Left forelimb (tissue), 1 donor: ENCODE data around the gene TTLL7.

ENCODE experiments used
- DNase-seq: peaks from one replicate; pipeline ENCODE4 v3.0.0-alpha.2; 2018; ENCODE audit warnings: low spot score

The TTLL7 gene, protein sequence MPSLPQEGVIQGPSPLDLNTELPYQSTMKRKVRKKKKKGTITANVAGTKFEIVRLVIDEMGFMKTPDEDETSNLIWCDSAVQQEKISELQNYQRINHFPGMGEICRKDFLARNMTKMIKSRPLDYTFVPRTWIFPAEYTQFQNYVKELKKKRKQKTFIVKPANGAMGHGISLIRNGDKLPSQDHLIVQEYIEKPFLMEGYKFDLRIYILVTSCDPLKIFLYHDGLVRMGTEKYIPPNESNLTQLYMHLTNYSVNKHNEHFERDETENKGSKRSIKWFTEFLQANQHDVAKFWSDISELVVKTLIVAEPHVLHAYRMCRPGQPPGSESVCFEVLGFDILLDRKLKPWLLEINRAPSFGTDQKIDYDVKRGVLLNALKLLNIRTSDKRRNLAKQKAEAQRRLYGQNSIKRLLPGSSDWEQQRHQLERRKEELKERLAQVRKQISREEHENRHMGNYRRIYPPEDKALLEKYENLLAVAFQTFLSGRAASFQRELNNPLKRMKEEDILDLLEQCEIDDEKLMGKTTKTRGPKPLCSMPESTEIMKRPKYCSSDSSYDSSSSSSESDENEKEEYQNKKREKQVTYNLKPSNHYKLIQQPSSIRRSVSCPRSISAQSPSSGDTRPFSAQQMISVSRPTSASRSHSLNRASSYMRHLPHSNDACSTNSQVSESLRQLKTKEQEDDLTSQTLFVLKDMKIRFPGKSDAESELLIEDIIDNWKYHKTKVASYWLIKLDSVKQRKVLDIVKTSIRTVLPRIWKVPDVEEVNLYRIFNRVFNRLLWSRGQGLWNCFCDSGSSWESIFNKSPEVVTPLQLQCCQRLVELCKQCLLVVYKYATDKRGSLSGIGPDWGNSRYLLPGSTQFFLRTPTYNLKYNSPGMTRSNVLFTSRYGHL

DNA sequence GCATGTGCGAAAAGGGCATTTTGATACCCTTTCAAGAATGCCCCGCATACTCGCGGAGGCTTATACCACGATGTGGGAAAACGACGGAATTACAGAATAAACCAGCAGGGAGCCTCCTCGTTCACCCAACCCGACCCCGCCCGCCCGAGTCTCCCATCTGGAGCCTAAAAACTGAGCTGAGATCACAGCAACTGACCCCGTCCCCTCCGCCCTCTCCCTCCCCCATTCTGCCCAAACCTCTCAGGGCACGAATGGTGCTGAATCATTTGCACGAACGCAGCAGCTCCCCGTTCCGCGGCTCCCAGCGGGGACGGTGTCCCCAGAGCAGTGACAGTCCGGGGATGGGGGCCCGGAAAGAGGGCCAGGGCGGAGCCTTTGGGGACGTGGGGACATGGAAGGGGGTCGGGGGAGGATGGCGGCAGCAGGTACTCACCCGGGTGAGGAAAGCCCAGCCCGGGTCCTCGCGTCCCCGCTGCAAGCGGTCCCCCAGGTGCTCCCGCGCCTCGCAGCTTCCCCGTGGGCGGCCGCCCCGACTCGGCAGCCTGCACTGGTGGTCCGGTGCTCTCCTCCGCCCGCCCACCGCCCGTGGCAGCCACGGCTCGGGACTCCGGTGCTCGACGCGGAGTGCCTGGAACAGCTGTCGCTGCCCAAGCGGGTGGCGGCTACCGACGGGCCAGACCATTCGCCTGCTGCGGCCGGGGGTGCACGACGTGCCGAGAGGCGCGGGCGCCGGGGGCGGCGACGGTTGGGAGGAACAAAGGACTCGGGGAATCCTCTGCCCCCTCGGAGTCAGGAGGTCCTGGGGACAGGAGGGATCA, at the start of gene TTLL7:
Gene TTLL7 (minus strand): TSS at position 635 of the 818 bp plus-strand sequence. CDS start 46,921 bp downstream, outside the sequence.
- peak; percentile 87 for DNase-seq

DNA sequence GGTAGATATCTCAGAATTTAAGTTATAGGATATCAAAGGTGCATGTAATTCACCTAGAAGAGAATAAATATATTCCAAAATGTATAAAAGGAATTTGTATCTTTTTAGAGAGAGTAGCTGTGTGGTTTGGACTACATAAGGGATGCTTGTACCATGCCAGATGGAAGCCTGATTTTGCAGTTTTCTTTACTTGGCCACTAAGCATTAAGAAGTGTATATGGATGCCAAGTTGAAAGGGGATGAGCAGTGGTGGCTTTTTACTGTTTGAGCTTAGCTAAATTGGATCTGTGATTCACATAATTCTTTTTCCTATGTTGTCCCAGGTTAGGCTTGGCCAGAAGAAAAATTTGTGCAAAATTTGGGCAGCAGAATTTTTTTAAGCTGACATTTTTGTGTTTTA, 43.5 kb upstream of the TTLL7 start:
- DNase-seq, result no peak

DNA sequence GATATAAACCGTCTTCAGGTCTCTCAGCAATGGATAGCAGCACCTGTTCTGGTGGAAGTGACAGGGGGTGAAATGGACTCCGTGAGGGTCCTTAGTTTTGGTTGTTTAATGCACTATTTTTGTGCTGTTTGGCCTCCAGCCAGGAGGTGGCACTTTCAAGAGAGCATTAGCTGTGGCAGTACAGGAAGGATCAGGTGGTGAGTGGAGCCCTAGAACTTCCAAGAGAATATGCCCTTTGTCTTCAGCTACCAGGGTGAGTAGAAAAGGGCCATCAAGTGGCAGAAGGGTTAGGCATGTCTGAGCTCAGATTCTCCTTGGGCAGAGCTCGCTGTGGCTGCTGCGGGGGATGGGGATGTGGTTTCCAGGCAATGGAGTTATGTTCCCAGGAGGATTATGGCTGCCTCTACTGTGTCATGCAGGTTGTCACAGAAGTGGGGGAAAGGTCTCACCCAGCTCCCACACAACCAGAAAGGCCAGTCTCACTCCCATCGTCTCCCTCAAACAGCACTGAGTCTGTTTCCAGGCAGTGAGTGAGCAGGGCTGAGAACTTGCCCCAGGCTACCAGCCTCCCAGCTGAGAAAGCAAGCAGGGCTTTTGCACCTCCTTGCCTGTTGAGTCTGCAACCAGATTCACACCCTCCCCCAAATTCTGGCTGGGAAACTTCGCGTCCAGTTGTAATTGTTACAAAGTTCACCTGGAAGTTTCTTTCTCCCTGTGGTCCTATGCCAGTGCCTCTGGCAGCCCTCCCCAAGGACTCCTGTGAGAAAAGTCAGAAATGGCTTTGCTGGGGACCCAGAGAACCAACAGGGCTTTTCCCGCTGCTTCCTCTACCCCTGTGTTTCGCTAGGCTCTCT, 39.1 kb upstream of the TTLL7 start:
- no peak for DNase-seq

DNA sequence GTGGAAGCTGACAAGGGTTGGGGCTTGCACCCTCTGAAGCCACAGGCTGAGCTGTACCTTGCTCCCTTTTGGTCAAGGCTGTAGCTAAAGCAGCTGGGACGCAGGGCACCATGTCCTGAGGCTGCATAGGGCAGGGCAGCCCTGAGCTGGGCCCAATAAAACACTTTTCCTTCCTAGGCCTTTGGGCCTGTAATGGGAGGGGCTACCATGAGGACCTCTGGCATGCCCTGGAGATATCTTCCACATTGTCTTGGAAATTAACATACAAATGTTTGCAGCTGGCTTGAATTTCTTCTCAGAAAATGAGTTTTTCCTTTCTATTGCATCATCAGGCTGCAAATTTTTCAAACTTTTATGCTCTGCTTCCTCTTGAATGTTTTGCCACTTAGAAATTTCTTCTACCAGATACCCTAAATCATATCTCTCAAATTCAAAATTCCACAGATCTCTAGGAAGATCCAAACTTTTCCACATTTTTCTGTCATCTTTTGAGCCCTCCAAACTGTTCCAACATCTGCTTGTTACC, 32.9 kb upstream of the TTLL7 start:
- no peak for DNase-seq

DNA sequence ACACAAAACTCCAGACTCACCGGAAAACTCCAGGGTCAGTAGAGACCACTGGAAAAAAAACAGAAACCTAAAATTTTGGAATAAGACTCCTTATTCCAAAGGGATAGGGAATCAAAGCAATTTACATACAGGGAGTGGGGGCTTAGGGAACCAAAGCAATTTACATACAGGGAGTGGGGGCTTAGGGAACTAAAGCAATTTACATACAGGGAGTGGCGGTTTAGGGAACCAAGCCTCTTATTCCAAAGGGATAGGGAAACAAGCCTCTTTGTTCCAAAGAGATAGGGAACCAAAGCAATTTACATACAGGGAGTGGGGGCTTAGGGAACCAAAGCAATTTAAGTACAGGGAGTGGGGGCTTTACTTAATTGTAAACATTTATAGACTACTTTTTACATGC, 28.4 kb upstream of the TTLL7 start:
- DNase-seq, result no peak

DNA sequence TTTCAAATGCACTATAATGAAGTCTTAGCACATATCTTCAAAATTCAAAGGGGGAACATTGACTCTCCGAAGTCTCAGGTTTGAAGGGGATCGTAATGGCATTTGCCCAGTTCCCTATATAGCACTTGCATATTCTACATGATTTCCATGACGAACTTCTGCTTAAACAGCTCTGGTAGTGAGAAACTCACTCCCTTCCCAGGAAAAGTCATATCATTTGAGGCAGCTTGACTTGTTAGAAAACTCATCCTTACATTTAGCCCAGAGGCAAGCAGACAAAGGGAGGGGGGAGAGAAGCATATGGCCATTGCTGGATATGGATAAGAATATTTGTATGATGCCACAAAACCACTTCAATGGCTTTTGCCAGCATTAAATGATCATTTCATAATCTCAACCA, 27.0 kb upstream of the TTLL7 start:
- no peak for DNase-seq

DNA sequence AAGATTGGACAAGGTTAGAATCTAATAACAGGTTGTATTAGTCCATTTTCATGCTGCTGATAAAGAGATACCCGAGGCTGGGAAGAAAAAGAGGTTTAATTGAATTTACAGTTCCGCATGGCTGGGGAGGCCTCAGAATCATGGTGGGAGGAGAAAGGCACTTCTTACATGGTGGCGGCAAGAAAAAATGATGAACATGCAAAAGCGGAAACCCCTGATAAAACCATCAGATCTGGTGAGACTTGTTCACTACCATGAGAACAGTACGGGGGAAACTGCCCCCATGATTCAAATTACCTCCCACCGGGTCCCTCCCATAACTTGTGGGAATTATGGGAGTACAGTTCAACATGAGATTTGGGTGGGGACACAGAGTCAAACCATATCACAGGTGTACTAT, 22.9 kb upstream of the TTLL7 start:
- DNase-seq, result no peak

DNA sequence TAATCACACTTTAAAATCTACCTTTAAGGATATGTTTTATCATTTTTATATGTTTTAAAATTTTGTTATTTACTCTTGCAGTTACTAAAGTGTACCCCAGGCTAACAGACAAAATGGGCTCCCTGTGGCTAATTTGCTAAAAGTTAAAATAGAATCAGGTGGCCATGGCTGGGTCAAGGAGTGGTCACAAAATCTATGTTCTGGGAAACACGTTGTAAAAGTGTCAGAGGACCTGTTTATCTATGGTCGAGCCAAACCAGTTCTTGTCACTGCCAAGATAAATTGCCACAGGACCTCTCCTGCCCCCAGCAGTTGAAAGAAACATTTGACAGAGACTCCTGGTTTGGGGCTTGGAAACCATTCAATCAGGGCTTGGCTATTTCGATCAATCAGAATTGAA, 21.2 kb upstream of the TTLL7 start:
- DNase-seq, result no peak

DNA sequence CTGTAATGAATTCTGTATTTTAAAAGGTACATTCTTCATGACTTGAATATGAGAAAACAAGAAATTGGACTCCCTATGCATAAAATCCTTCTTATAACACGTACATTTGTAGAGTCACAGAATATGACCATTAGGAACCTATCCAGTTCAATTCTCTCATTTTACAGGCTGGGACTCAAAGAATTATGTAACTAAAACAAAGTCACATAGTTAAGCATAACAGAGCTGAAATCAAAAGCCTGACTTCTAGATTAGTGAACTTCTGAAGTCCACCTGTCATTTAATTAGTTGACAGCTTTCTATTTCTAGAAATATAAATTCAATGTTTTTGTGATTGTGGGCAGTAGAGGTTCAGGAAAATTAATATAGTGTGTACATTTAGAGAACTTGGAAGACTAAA, 20.3 kb upstream of the TTLL7 start:
- no peak for DNase-seq

DNA sequence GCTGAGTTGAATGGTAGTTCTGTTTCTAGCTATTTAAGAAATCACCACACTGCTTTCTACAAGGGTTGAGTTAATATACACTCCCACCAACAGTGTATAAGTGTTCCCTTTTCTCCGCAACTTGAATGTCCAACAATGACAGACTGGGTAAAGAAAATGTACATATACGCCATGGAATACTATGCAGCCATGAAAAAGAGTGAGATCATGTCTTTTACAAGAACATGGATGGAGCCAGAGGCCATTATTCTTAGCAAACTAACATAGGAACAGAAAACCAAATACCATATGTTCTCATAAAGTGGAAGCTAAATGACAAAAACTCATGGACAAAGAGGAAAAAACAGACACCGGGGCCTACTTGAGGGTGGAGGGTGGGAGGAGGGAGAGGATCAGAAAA, 14.8 kb upstream of the TTLL7 start:
- DNase-seq, result no peak

DNA sequence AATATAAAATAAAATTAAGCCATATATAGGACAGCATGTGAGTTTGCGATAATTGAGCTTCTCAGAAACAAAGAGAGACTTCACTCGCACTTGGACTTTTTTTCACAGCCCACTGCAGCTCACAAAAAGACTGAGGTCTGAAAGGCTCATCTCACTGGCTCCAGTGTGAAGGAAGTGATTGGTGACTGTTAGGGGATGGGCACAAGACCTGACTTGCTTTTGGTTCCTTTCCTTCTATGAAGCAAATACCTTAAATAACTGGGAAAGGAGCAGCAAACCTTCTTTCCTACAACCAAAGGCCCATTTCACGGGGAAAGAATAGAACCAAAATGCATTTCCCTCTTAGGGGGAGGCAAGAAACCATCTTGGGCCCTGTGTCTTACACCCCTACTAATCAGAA, 13.1 kb upstream of the TTLL7 start:
- DNase-seq, result no peak

DNA sequence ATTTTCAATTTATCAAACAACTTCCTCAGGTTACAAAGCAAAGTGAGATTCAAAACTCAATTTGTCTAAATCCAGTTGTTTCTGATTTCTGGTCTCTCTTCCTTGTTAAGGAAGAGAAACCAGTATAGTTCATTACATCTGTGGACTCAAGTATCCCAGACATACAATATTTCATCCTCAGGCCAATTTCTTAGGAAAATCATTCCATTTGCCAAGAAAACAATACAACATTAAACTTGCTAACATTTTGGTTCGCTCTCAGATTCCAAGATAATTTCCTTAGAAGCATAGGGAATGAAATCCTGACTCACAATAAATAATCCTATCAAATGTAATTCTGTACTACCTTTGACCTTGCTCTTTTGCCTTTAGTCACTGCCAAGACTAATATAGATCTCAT, 11.2 kb upstream of the TTLL7 start:
- no peak for DNase-seq

DNA sequence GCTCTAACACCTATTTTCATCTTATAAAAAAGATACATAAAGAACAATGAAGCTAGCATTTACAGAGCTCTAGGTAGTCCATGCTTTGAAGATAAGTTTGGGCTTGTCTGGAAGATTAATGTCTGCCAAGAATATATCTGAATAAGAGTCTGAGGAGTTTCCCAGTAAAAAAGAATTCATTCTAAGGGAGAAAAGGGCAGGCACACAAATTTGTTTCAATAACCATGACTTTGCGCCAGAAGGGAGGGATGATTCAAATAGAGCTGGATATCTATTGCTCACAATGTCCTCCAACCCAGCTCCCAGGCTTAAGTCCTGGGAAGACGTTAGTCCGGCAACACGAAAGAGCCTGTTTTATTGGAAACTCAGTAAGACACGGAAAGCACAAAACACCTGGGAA, 9.7 kb upstream of the TTLL7 start:
- DNase-seq, result no peak

DNA sequence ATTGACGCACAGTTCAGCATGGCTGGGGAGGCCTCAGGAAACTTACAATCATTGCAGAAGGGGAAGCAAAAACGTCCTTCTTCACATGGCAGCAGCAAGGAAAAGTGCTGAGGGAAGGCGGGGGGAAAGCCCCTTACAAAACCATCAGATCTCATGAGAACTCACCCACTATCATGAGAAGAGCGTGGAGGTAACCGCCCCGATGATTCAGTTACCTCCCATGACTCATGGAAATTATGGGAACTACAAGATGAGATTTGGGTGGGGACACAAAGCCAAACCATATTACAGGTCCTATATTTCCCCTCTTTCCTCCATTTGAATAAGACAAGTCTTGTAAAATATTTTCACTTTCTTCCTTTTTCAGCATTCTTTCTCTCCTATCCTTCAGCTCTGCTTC, 7.7 kb upstream of the TTLL7 start:
- no peak for DNase-seq

DNA sequence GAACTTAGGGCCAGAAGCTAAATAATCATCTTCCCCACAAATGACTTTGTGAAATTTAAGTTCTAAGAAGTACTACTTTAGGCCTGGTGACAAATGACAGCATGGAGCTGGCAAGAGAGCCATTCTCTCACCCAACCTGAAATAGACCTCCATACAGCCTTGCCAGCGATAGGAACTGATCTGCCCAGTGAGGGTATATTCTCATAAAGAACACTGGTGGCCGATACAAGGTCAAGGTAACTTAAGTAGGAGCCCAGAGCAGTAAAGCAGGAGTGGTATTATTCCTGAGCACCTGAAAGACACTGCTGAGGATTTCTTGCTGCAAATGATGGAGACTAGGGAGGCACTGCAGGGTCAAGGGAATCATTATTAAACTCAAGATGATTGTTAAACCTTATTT, 2.6 kb upstream of the TTLL7 start:
- no peak for DNase-seq

DNA sequence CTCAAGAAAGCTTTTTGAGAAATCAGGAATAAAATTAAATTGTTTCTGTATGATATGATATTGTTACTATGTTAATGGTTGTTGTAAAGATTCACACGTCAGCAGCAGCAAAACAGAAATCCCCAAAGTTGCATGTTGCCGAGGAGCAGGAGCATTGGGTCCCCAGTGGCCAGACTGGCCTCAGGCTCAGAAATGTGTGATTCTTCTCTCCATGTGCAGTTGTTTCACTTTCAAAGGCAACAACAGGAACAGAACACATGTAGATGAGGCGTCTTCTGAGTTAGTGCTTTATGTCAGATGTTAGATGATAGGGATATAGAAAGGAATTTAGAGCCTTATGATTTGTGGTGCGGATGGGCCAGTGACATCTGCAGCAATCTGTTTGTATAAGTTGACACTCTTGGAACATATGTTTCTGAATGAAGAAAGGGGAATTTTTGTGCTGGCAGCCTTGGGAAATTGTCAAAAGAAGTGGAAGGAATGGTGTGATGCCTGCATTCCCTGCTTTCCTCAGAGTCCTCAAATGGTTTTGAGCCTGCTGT, 2.1 kb upstream of the TTLL7 start:
- no peak for DNase-seq

DNA sequence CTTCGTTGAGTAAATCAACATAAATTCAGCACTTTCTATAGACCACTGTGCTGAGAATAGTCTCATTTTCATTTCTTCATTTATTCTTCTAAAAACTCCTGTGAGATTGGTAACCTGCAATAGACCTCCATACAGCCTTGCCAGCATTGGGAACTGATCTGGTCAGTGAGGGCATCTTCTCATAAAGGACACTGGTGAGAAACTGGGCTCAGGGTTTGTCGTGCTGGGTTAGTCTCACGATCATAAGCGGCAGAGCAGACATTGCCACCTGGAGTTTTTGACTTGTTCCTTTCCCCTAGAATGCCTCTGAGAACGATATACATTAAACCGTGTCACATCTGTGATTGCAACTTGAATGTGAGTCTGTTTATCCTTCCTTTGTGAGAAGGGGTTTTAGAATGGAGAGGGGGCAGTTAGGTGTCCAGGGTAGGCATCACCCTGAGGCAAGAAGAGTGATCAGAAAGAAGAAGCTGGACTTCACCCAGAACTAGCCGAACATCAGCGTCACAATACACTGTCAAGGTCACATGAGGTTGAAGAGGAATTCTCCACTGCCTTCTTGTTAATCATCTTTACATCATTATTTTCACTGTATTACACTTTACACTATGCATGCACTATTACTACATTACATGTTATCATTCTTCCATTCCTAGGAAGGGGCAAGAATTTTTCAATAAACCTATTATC, 1.4 kb upstream of the TTLL7 start:
- DNase-seq, result no peak

DNA sequence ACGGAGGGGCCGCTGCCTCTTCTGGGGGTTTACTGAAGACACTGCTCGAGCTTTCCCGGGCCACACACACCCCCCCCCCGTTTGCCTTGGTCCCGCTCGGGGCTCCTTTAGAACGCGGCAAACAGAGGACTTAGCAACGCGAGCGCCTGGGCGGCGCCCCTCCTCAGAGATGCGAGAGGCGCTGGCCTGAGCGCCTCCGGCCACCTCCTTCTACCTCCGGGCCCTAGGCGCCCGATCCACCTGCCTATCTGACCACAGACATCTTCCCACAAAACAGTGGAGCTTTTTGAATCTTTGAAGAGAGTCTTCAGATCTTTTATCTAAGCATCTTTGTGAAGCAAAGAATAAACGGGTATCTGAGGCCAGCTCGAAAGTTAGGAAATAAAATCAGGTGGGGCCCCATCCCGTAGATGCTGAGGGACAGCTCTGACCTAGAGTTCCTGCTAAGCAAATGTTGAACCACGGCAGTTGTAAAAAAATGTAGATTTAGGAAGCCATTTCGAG, 436 bp upstream of the TTLL7 start:
- DNase-seq, result no peak

DNA sequence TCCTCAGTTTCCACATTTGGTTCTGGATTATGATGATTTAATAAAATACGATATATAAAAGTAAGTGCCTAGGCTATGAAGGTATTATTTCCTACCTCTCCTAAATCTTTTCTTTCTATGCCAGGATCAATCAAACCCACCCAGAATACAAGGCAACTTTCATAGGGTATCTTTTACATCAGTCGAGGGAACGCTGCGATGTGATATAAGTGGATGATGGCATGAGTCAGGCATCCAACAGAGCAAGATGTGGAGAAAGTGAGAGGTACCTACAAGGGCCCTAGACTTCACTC, 781 bp downstream of the TTLL7 start:
- no peak for DNase-seq

DNA sequence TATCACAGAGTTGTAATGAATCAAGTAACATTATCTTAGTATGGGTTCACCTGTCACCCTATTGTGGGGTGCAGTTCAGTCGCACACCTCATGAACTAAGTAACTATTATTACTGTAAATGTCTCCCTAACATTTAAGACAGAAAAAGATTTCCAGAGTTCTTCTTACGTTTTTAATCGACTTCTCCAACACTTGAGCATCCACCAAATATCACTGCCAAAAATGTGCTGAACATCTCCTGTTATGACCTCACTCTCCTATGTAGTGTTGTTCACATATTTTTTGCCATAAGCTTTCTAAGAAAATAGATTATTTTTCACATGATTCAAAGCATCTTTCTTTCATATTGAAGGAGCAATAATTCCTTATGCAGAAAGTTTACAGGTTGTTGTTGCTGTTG, 1.3 kb downstream of the TTLL7 start:
- no peak for DNase-seq
